ENCODE results near the gene SCN1B.

Gene SCN1B

GRCh38 chr19:35058370-35058769, 28.1 kb downstream of the SCN1B start:
- Mint-ChIP-seq H3K36me3 (ENCODE audit: low read depth) (no peaks in the 10 kb centered on the region), H3K4me3 (no peak overlapping the region), H3K9me3 (no peaks in the 10 kb centered on the region), H3K27ac (no peak overlapping the region), H3K4me1 (no peaks in the 10 kb centered on the region), H3K27me3 (ENCODE audit: low read depth) (peaks cover 28% of the 10 kb centered on the region)
- TF ChIP-seq CTCF (IDR thresholded peaks at IDR 0.05; ENCODE audit: unreplicated experiment in 3 of 3) = no peak

- Mint-ChIP-seq H3K36me3 (ENCODE audit: low read depth) (no peaks in the 10 kb centered on the region), H3K27ac (no peak overlapping the region), H3K9me3 (no peaks in the 10 kb centered on the region), H3K27me3 (ENCODE audit: low read depth) (peaks cover 28% of the 10 kb centered on the region), H3K4me3 (no peak overlapping the region), H3K4me1 (no peaks in the 10 kb centered on the region)
- no peak for TF ChIP-seq CTCF (IDR thresholded peaks at IDR 0.05; ENCODE audit: unreplicated experiment in 3 of 3)
These were observed 28.9 kb downstream of the SCN1B start for GRCh38 chr19:35059006-35059798.

GRCh38 chr19:35059799-35060091, 29.5 kb downstream of the SCN1B start:
- Mint-ChIP-seq H3K27me3 (ENCODE audit: low read depth) (peaks cover 27% of the 10 kb centered on the region), H3K4me3 (no peak overlapping the region), H3K4me1 (no peaks in the 10 kb centered on the region), H3K36me3 (ENCODE audit: low read depth) (no peaks in the 10 kb centered on the region), H3K9me3 (no peaks in the 10 kb centered on the region), H3K27ac (no peak overlapping the region)
- TF ChIP-seq CTCF (IDR thresholded peaks at IDR 0.05; ENCODE audit: unreplicated experiment in 3 of 3) = no peak

GRCh38 chr19:35060160-35060855, 30.0 kb downstream of the SCN1B start:
- peaks cover 23% of the 10 kb centered on the region for H3K27me3 Mint-ChIP-seq (ENCODE audit: low read depth)
- no peaks in the 10 kb centered on the region for H3K9me3 Mint-ChIP-seq
- no peak overlapping the region for H3K4me3 Mint-ChIP-seq
- TF ChIP-seq CTCF (IDR thresholded peaks at IDR 0.05; ENCODE audit: unreplicated experiment in 3 of 3) = no peak
- H3K36me3 Mint-ChIP-seq (ENCODE audit: low read depth) = no peaks in the 10 kb centered on the region
- no peak overlapping the region for H3K27ac Mint-ChIP-seq
- no peaks in the 10 kb centered on the region for H3K4me1 Mint-ChIP-seq

- H3K27me3 Mint-ChIP-seq (ENCODE audit: low read depth) = peaks cover 9% of the 10 kb centered on the region
- TF ChIP-seq CTCF (IDR thresholded peaks at IDR 0.05; ENCODE audit: unreplicated experiment in 3 of 3) = no peak
- no peak overlapping the region for H3K4me3 Mint-ChIP-seq
- H3K4me1 Mint-ChIP-seq = no peaks in the 10 kb centered on the region
- no peaks in the 10 kb centered on the region for H3K9me3 Mint-ChIP-seq
- H3K27ac Mint-ChIP-seq = no peak overlapping the region
- no peaks in the 10 kb centered on the region for H3K36me3 Mint-ChIP-seq (ENCODE audit: low read depth)
These were observed 31.5 kb downstream of the SCN1B start for GRCh38 chr19:35061583-35062373.

Data from nephron (organoid).